Activated CD8-positive, alpha-beta memory T cell treated with anti-CD3 and anti-CD28 coated beads for 1 hour (primary cell): ENCODE measurements around the gene HSPA4.
"Not testable (repeated sequence)": the region's sequence is repeated elsewhere in the genome, so short reads cannot be mapped to it uniquely, and the experiment has no call there.

ENCODE experiments used
- DNase-seq, 2 donors: peaks; one replicate each; pipeline ENCODE4 v3.0.0-alpha.2; 2020; ENCODE audit warnings: low read depth in 1 of 2; ENCODE audit errors: extremely low read depth in 1 of 2

Gene HSPA4

GRCh38 chr5:133121611-133122150, 69.9 kb downstream of the HSPA4 start:
- no peak for DNase-seq

- DNase-seq = no peak
Measured at GRCh38 chr5:133122711-133123110, 70.9 kb downstream of the HSPA4 start.

GRCh38 chr5:133123297-133123696, 71.5 kb downstream of the HSPA4 start:
- DNase-seq = no peak

GRCh38 chr5:133124891-133125290, 73.1 kb downstream of the HSPA4 start:
- no peak for DNase-seq

GRCh38 chr5:133128066-133128465, 76.3 kb downstream of the HSPA4 start:
- no peak for DNase-seq

- DNase-seq = no peak
Measured at GRCh38 chr5:133129289-133129688, 77.5 kb downstream of the HSPA4 start.

- no peak for DNase-seq
Measured at GRCh38 chr5:133129950-133130349, 78.1 kb downstream of the HSPA4 start.

GRCh38 chr5:133130387-133131118, 78.7 kb downstream of the HSPA4 start:
- no peak for DNase-seq

GRCh38 chr5:133132717-133133116, 80.9 kb downstream of the HSPA4 start:
- DNase-seq = no peak

- not testable (repeated sequence) for DNase-seq
Measured at GRCh38 chr5:133133241-133133640, 81.4 kb downstream of the HSPA4 start.

GRCh38 chr5:133136890-133137289, 85.1 kb downstream of the HSPA4 start:
- not testable (repeated sequence) for DNase-seq

GRCh38 chr5:133140311-133140710, 88.5 kb downstream of the HSPA4 start:
- no peak for DNase-seq

- no peak for DNase-seq
Measured at GRCh38 chr5:133141746-133142145, 89.9 kb downstream of the HSPA4 start.

GRCh38 chr5:133142782-133143181, 91.0 kb downstream of the HSPA4 start:
- DNase-seq = no peak

GRCh38 chr5:133144245-133144981, 92.6 kb downstream of the HSPA4 start:
- DNase-seq = no peak

GRCh38 chr5:133145436-133146170, 93.8 kb downstream of the HSPA4 start:
- DNase-seq = no peak

GRCh38 chr5:133147411-133147810, 95.6 kb downstream of the HSPA4 start:
- no peak for DNase-seq

- no peak for DNase-seq
Measured at GRCh38 chr5:133147815-133148567, 96.2 kb downstream of the HSPA4 start.

- no peak for DNase-seq
Measured at GRCh38 chr5:133149345-133149744, 97.5 kb downstream of the HSPA4 start.

- DNase-seq = no peak
Measured at GRCh38 chr5:133150909-133151544, 99.2 kb downstream of the HSPA4 start.
